Measurements from ENCODE around the gene SEBOX.

- TF ChIP-seq CTCF (conservative IDR thresholded peaks at IDR 0.05 in 1 of 2, IDR thresholded peaks at IDR 0.05 in 1 of 2; ENCODE audit: low read depth in 1 of 2, low read length in 2 of 2) (no peak), EZH2 (IDR thresholded peaks at IDR 0.05; ENCODE audit: low read length, missing control alignments) (no peak)
These were observed 19.4 kb downstream of the SEBOX start for GRCh38 chr17:28345419-28346198.

Measured in fibroblast of lung (primary cell).